B cell (primary cell): Measurements from ENCODE around the gene DEDD2. TPM values are rescaled to one million over a fixed set of nuclear protein-coding genes. Genes with fewer than 3 reads are reported as not detected.

Experiments
- polyA plus RNA-seq: library from polyadenylated mRNA; depleted of rRNA; stranded (reverse); fragments of >200 nt; gene quantifications from 2 replicates; pipeline ENCODE4 v1.2.3, GENCODE V29; 2012
- total RNA-seq, 2 donors: library from RNA; stranded (reverse); fragments of 120-200 nt in 1 of 2; gene quantifications; 1 replicate in 1 of 2; 2 replicates in 1 of 2; pipeline versions ENCODE4 v1.2.3 to v1.2.4, GENCODE V29; 2013 to 2022

Gene DEDD2
- total and polyA plus RNA-seq, 2 donors (not counting 1 experiment from before 2014, with no cell fraction given), result 52.8 to 90.6 TPM

Other genes starting within 250 kb of the DEDD2 start
- gene ATP1A3, start 223.4 kb downstream of the DEDD2 start, total RNA-seq, result 3.4 and 3.8 TPM in 2 replicates
- 0.62 and 1.2 TPM in 2 replicates for gene ATP1A3, start 223.4 kb downstream of the DEDD2 start, polyA plus RNA-seq
- 0.27 TPM in 1 of 2 replicates, not detected in the other for gene GRIK5, start 147.5 kb downstream of the DEDD2 start, total RNA-seq
- 0.09 and 0.33 TPM in 2 replicates for gene GRIK5, start 147.5 kb downstream of the DEDD2 start, polyA plus RNA-seq
- gene ZNF574, start 141.5 kb downstream of the DEDD2 start, total RNA-seq, result 27.4 and 28.4 TPM in 2 replicates
- gene ZNF574, start 141.5 kb downstream of the DEDD2 start, polyA plus RNA-seq, result 21.0 and 29.1 TPM in 2 replicates
- 145 and 152 TPM in 2 replicates for gene POU2F2, start 85.2 kb downstream of the DEDD2 start, total RNA-seq
- gene POU2F2, start 85.2 kb downstream of the DEDD2 start, polyA plus RNA-seq, result 125 and 170 TPM in 2 replicates
- gene ZNF526, start 2.6 kb upstream of the DEDD2 start, total RNA-seq, result 19.0 and 21.3 TPM in 2 replicates
- 2.9 and 4.9 TPM in 2 replicates for gene ZNF526, start 2.6 kb upstream of the DEDD2 start, polyA plus RNA-seq
- gene GSK3A, start 24.9 kb upstream of the DEDD2 start, total RNA-seq, result 36.8 and 42.0 TPM in 2 replicates
- gene GSK3A, start 24.9 kb upstream of the DEDD2 start, polyA plus RNA-seq, result 26.2 and 38.5 TPM in 2 replicates
- gene ERF, start 37.5 kb upstream of the DEDD2 start, total RNA-seq, result 48.6 and 62.1 TPM in 2 replicates
- 51.5 and 96.4 TPM in 2 replicates for gene ERF, start 37.5 kb upstream of the DEDD2 start, polyA plus RNA-seq
- gene CIC, start 51.6 kb upstream of the DEDD2 start, total RNA-seq, result 119 and 123 TPM in 2 replicates
- gene CIC, start 51.6 kb upstream of the DEDD2 start, polyA plus RNA-seq, result 75.7 and 77.8 TPM in 2 replicates
- gene PRR19, start 84.5 kb upstream of the DEDD2 start, total RNA-seq, result 0.41 and 0.54 TPM in 2 replicates
- gene PRR19, start 84.5 kb upstream of the DEDD2 start, polyA plus RNA-seq, result 0.26 and 0.39 TPM in 2 replicates
- 13.6 and 15.9 TPM in 2 replicates for gene PAFAH1B3, start 84.9 kb upstream of the DEDD2 start, total RNA-seq
- 20.8 and 29.2 TPM in 2 replicates for gene PAFAH1B3, start 84.9 kb upstream of the DEDD2 start, polyA plus RNA-seq
- gene TMEM145, start 95.6 kb upstream of the DEDD2 start, total RNA-seq, result not detected in 2 replicates
- not detected in 2 replicates for gene TMEM145, start 95.6 kb upstream of the DEDD2 start, polyA plus RNA-seq
- 26.5 and 26.6 TPM in 2 replicates for gene MEGF8, start 108.0 kb upstream of the DEDD2 start, total RNA-seq
- gene MEGF8, start 108.0 kb upstream of the DEDD2 start, polyA plus RNA-seq, result 8.2 and 8.8 TPM in 2 replicates
- gene CNFN, start 172.6 kb upstream of the DEDD2 start, total RNA-seq, result 4.0 and 4.1 TPM in 2 replicates
- 10.1 and 23.2 TPM in 2 replicates for gene CNFN, start 172.6 kb upstream of the DEDD2 start, polyA plus RNA-seq
- 46.2 and 46.9 TPM in 2 replicates for gene LIPE, start 209.7 kb upstream of the DEDD2 start, total RNA-seq
- gene LIPE, start 209.7 kb upstream of the DEDD2 start, polyA plus RNA-seq, result 46.8 and 49.4 TPM in 2 replicates
- not detected in 2 replicates for gene CXCL17, start 225.3 kb upstream of the DEDD2 start, total RNA-seq
- not detected in 2 replicates for gene CXCL17, start 225.3 kb upstream of the DEDD2 start, polyA plus RNA-seq